Dendritic cell treated with granulocyte-macrophage colony-stimulating factor and Interleukin-4, amounts not matched to agents 40 ng/mL and 50 ng/mL, for 4 days (primary cell): ENCODE measurements around the gene SLC51B.
A peak's percentile ranks its signal among the peaks of the same experiment; 100 is the strongest.
"Not testable (repeated sequence)": the region's sequence is repeated elsewhere in the genome, so short reads cannot be mapped to it uniquely, and the experiment has no call there.

ENCODE experiments used
- H3K27ac Mint-ChIP-seq: one replicate; pipeline ENCODE4 v1.8.0; 2022; ENCODE audit warnings: mild to moderate bottlenecking, mixed read lengths
- H3K27me3 Mint-ChIP-seq: one replicate; pipeline ENCODE4 v1.8.0; 2022; ENCODE audit warnings: mild to moderate bottlenecking, mixed read lengths
- H3K36me3 Mint-ChIP-seq: one replicate; pipeline ENCODE4 v1.8.0; 2022; ENCODE audit warnings: low read depth, mixed read lengths
- H3K4me1 Mint-ChIP-seq: one replicate; pipeline ENCODE4 v1.8.0; 2022; ENCODE audit warnings: low read depth, mixed read lengths
- H3K4me3 Mint-ChIP-seq: one replicate; pipeline ENCODE4 v1.8.0; 2022; ENCODE audit warnings: mild to moderate bottlenecking, moderate library complexity, mixed read lengths
- H3K9me3 Mint-ChIP-seq: one replicate; pipeline ENCODE4 v1.8.0; 2022; ENCODE audit warnings: mixed read lengths
- intact Hi-C: fragments of 100-400 bp; cut with micrococcal nuclease; formaldehyde crosslinking; loops from one replicate; pipeline ENCODE4 v1.15.0; 2022

SLC51B gene

GRCh38 chr15:65099801-65100200 is 54.6 kb downstream of the SLC51B start:
- peaks cover 16% of the 10 kb centered on the region for H3K4me1 Mint-ChIP-seq
- H3K9me3 Mint-ChIP-seq, H3K4me3 Mint-ChIP-seq, H3K27me3 Mint-ChIP-seq, H3K27ac Mint-ChIP-seq: not testable (repeated sequence)
- H3K36me3 Mint-ChIP-seq, result peaks cover 80% of the 10 kb centered on the region
- intact Hi-C loops, result loop anchor here (2.0 to 5.0 kb wide), 2 partner anchors 67 to 368 kb away; no protein-coding TSS in a partner anchor

- no peaks in the 10 kb centered on the region for H3K27me3 Mint-ChIP-seq
- H3K9me3 Mint-ChIP-seq, result no peaks in the 10 kb centered on the region
- peaks cover 16% of the 10 kb centered on the region for H3K4me1 Mint-ChIP-seq
- H3K36me3 Mint-ChIP-seq, result peaks cover 86% of the 10 kb centered on the region
- H3K4me3 Mint-ChIP-seq, result no peak overlapping the region
- intact Hi-C loops, result loop anchor here (2.0 to 5.0 kb wide), 2 partner anchors 68 to 368 kb away; no protein-coding TSS in a partner anchor
- H3K27ac Mint-ChIP-seq, result no peak overlapping the region
Observed at GRCh38 chr15:65100442-65100841, 55.3 kb downstream of the SLC51B start.

DNA sequence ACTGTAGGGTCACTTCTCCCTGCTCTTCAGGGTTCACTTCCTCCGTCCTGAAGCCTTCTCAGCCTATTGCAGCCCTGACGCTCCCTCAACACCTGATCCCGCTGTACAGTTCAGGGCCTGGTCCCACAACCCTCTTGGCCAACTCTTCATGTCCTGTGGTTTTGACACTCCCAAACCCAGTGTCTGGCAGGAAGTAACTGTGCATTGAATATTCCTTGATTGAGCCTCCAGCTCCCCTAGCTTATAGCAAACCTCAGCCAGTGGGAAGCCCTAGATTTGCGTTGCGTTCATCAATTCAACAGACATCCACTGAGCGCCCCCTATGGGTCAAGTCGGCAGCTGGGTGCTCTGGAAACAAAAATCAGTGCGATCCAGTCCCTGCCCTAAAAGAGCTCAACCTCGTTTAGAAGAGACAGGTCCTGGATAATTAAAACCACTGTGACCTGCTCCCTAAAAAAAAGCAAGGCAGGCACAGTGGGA is 56.3 kb downstream of the SLC51B start:
- intact Hi-C loops, result loop anchor here (1.0 to 5.0 kb wide), 3 partner anchors 47 to 369 kb away; no protein-coding TSS in a partner anchor
- Mint-ChIP-seq H3K9me3 (no peaks in the 10 kb centered on the region), H3K27ac (peak overlapping the region; percentile 84), H3K4me1 (peaks cover 16% of the 10 kb centered on the region), H3K27me3 (no peaks in the 10 kb centered on the region), H3K4me3 (peak overlapping the region; percentile 52), H3K36me3 (peaks cover 96% of the 10 kb centered on the region)

- peak overlapping the region; percentile 84 for H3K27ac Mint-ChIP-seq
- no peaks in the 10 kb centered on the region for H3K9me3 Mint-ChIP-seq
- H3K27me3 Mint-ChIP-seq, result no peaks in the 10 kb centered on the region
- peak overlapping the region; percentile 30 for H3K4me3 Mint-ChIP-seq
- intact Hi-C loops, result loop anchor here (1.0 to 5.0 kb wide), 3 partner anchors 48 to 370 kb away; no protein-coding TSS in a partner anchor
- H3K36me3 Mint-ChIP-seq, result peaks cover 94% of the 10 kb centered on the region
- peaks cover 16% of the 10 kb centered on the region for H3K4me1 Mint-ChIP-seq
Observed at GRCh38 chr15:65101891-65102708, 56.9 kb downstream of the SLC51B start.

DNA sequence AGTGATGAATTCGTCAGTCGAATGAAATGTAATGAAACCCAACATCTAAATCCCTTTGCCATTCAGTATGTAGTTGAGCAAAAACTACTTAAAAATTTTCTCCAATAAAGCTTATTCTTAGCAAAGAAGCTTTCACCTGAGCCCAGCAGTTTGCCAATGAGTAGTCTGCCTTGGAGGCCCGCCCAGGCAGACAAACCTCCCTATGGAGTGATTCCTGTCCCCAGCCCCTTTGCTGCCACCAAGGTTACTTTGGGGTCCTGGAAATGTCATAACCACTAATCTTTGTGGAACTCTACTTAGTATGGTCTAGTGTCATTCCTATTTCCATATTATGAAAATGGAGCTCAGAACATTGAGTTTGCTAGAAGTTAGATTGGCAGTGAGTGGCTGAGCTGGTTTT is 57.7 kb downstream of the SLC51B start:
- intact Hi-C loops, result loop anchor here (5.0 kb wide), 1 partner anchor 371 kb away; no protein-coding TSS in a partner anchor
- Mint-ChIP-seq H3K27ac (no peak overlapping the region), H3K9me3 (no peaks in the 10 kb centered on the region), H3K4me3 (no peak overlapping the region), H3K27me3 (no peaks in the 10 kb centered on the region), H3K4me1 (peaks cover 16% of the 10 kb centered on the region), H3K36me3 (peaks cover 94% of the 10 kb centered on the region)
